ENCODE data around the gene RSU1.

RSU1 gene

GRCh38 chr10:16674147-16674703, 143.0 kb downstream of the RSU1 start:
- DNase-seq (ENCODE audit: low read depth in 2 of 2): no peak

GRCh38 chr10:16673443-16673842, 143.8 kb downstream of the RSU1 start:
- DNase-seq (ENCODE audit: low read depth in 2 of 2): no peak

GRCh38 chr10:16663444-16663843, 153.8 kb downstream of the RSU1 start:
- no peak for DNase-seq (ENCODE audit: low read depth in 2 of 2)

- DNase-seq (ENCODE audit: low read depth in 2 of 2): no peak
Observed at GRCh38 chr10:16662923-16663322, 154.3 kb downstream of the RSU1 start.

GRCh38 chr10:16656895-16657294, 160.3 kb downstream of the RSU1 start:
- DNase-seq (ENCODE audit: low read depth in 2 of 2): no peak

- DNase-seq (ENCODE audit: low read depth in 2 of 2): no peak
Observed at GRCh38 chr10:16653224-16653623, 164.0 kb downstream of the RSU1 start.

- no peak for DNase-seq (ENCODE audit: low read depth in 2 of 2)
Observed at GRCh38 chr10:16652154-16652553, 165.1 kb downstream of the RSU1 start.

- DNase-seq (ENCODE audit: low read depth in 2 of 2): no peak
Observed at GRCh38 chr10:16649757-16650156, 167.5 kb downstream of the RSU1 start.

GRCh38 chr10:16648366-16648765, 168.9 kb downstream of the RSU1 start:
- no peak for DNase-seq (ENCODE audit: low read depth in 2 of 2)

- no peak for DNase-seq (ENCODE audit: low read depth in 2 of 2)
Observed at GRCh38 chr10:16646181-16647059, 170.8 kb downstream of the RSU1 start.

- no peak for DNase-seq (ENCODE audit: low read depth in 2 of 2)
Observed at GRCh38 chr10:16644146-16644545, 173.1 kb downstream of the RSU1 start.

GRCh38 chr10:16643502-16643901, 173.7 kb downstream of the RSU1 start:
- no peak for DNase-seq (ENCODE audit: low read depth in 2 of 2)

- DNase-seq (ENCODE audit: low read depth in 2 of 2): no peak
Observed at GRCh38 chr10:16640153-16640552, 177.1 kb downstream of the RSU1 start.

- DNase-seq (ENCODE audit: low read depth in 2 of 2): no peak
Observed at GRCh38 chr10:16639471-16639870, 177.8 kb downstream of the RSU1 start.

GRCh38 chr10:16632996-16633395, 184.2 kb downstream of the RSU1 start:
- DNase-seq (ENCODE audit: low read depth in 2 of 2): no peak

GRCh38 chr10:16626697-16627096, 190.5 kb downstream of the RSU1 start:
- DNase-seq (ENCODE audit: low read depth in 2 of 2): no peak

GRCh38 chr10:16612981-16613355, 204.3 kb downstream of the RSU1 start:
- no peak for DNase-seq (ENCODE audit: low read depth in 2 of 2)

- DNase-seq (ENCODE audit: low read depth in 2 of 2): no peak
Observed at GRCh38 chr10:16612115-16612980, 204.9 kb downstream of the RSU1 start.

- no peak for DNase-seq (ENCODE audit: low read depth in 2 of 2)
Observed at GRCh38 chr10:16611037-16611436, 206.2 kb downstream of the RSU1 start.

- DNase-seq (ENCODE audit: low read depth in 2 of 2): no peak
Observed at GRCh38 chr10:16609211-16609610, 208.0 kb downstream of the RSU1 start.

- DNase-seq (ENCODE audit: low read depth in 2 of 2): no peak
Observed at GRCh38 chr10:16606923-16607322, 210.3 kb downstream of the RSU1 start.

- no peak for DNase-seq (ENCODE audit: low read depth in 2 of 2)
Observed at GRCh38 chr10:16606421-16606820, 210.8 kb downstream of the RSU1 start.

- no peak for DNase-seq (ENCODE audit: low read depth in 2 of 2)
Observed at GRCh38 chr10:16603308-16603707, 213.9 kb downstream of the RSU1 start.

All from stimulated activated CD4-positive, alpha-beta T cell treated with anti-CD3 and anti-CD28 coated beads, Interleukin-12 subunit alpha, Interleukin-12 subunit beta, amount 100 ng/mL, for 24 hours (primary cell).